Endodermal cell (in vitro differentiated cells): ENCODE data around the gene TRIO. TPM values are rescaled to one million over a fixed set of nuclear protein-coding genes. Genes with fewer than 3 reads are reported as not detected.

ENCODE experiments used
- DNase-seq: peaks from one replicate; pipeline ENCODE4 v3.0.0-alpha.2; 2017
- H3K27ac ChIP-seq: 2 replicates; pipeline ENCODE4 v1.5.1; 2013; ENCODE audit warnings: mild to moderate bottlenecking, low read depth, low read length, moderate library complexity
- H3K27me3 ChIP-seq: 2 replicates; pipeline ENCODE4 v1.6.1; 2013; ENCODE audit warnings: mild to moderate bottlenecking, low read length, moderate library complexity; ENCODE audit not compliant: insufficient read depth, control insufficient read depth, poor library complexity, severe bottlenecking
- H3K36me3 ChIP-seq: 2 replicates; pipeline ENCODE4 v1.7.0; 2013; ENCODE audit warnings: mild to moderate bottlenecking, low read length, moderate library complexity; ENCODE audit not compliant: control insufficient read depth, insufficient read depth
- H3K4me1 ChIP-seq: one replicate; pipeline ENCODE4 v1.7.0; 2013; ENCODE audit warnings: low read length; ENCODE audit not compliant: control insufficient read depth, insufficient read depth
- H3K4me3 ChIP-seq: 2 replicates; pipeline ENCODE4 v1.5.1; 2013; ENCODE audit warnings: mild to moderate bottlenecking, low read length, moderate library complexity
- H3K9ac ChIP-seq: 2 replicates; pipeline ENCODE4 v1.6.1; 2013; ENCODE audit warnings: mild to moderate bottlenecking, low read length, moderate library complexity; ENCODE audit not compliant: poor library complexity, severe bottlenecking; ENCODE audit errors: extremely low read depth
- H3K9me3 ChIP-seq: 2 replicates; pipeline ENCODE4 v1.6.1; 2013; ENCODE audit warnings: mild to moderate bottlenecking, low read length, moderate library complexity; ENCODE audit not compliant: control insufficient read depth
- H3K27ac Mint-ChIP-seq: 2 replicates; pipeline ENCODE4 v1.8.0; 2020; ENCODE audit warnings: mixed read lengths
- H3K27me3 Mint-ChIP-seq: 2 replicates; pipeline ENCODE4 v1.8.0; 2021; ENCODE audit warnings: mild to moderate bottlenecking, mixed read lengths; ENCODE audit not compliant: insufficient read depth
- H3K36me3 Mint-ChIP-seq: 2 replicates; pipeline ENCODE4 v1.8.0; 2020; ENCODE audit warnings: low read depth, mixed read lengths
- H3K4me1 Mint-ChIP-seq: 2 replicates; pipeline ENCODE4 v1.8.0; 2020; ENCODE audit warnings: mixed read lengths
- H3K4me3 Mint-ChIP-seq: 2 replicates; pipeline ENCODE4 v1.8.0; 2020; ENCODE audit warnings: mild to moderate bottlenecking, moderate library complexity, mixed read lengths
- H3K9me3 Mint-ChIP-seq: 2 replicates; pipeline ENCODE4 v1.8.0; 2020; ENCODE audit warnings: mild to moderate bottlenecking, mixed read lengths
- WGBS, 2 experiments: methylation state at CpG; one replicate each; pipeline versions ENCODE4 v1.1.5 to v1.1.7; 2013; ENCODE audit warnings: missing lambda C conversion rate in 2 of 2, mixed read lengths in 1 of 2; ENCODE audit not compliant: insufficient coverage in 1 of 2, insufficient read length in 1 of 2; 5-methylcytosine and 5-hydroxymethylcytosine counted together
- total RNA-seq, 2 donors: library from RNA; stranded (reverse); fragmentation: NEBNext Ultra II Directional in 1 of 2; extraction: Animal tissue kit (Norgen Biotek cat#: 25700) in 1 of 2; gene quantifications; 2 replicates in 1 of 2; 3 replicates in 1 of 2; pipeline ENCODE4 v1.2.1, GENCODE V29; 2021
- TF ChIP-seq, protein P1 (sequence below): fragments of 200-600 bp; sonication (generic); conservative IDR thresholded peaks from 2 replicates; pipeline ENCODE4 v1.5.0; 2021; ENCODE audit warnings: antibody characterized with exemption, mild to moderate bottlenecking

The TRIO gene
- total RNA-seq, 2 donors from 2014 or later = 88.3 to 109 TPM

DNA sequence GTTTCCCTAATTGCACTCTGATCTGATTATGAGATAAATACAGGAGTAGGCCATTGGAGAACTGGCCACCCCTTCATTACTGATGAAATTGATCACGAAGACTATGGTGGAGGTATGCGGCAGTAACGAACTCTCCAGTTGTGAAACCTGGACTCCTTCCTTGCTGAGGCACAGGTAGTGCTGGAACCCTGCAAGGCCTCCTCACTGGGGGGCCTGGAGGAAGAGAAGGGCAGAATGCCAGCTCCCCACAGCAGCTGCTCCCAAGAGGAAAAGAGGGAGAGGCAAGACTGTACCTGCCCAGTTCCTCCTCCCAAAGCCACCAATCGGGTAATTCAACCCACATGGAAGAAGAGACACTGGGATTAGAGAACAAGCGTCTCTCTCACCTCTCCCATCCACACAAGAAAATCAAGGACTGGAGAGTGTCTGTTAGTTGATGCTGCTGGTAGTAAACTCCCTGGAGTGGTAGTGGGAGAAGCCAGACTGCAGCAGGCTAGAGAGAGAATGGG lies 19.1 kb upstream of the TRIO start:
- no peak overlapping the region for H3K4me3 Mint-ChIP-seq
- Histone ChIP-seq H3K4me3 (no peak overlapping the region), H3K9ac (no peak overlapping the region), H3K27ac (no peak overlapping the region), H3K4me1 (peaks cover 6% of the 10 kb centered on the region), H3K36me3 (no peaks in the 10 kb centered on the region), H3K9me3 (no peaks in the 10 kb centered on the region), H3K27me3 (peaks cover 31% of the 10 kb centered on the region)
- no peaks in the 10 kb centered on the region for H3K9me3 Mint-ChIP-seq
- no peaks in the 10 kb centered on the region for H3K36me3 Mint-ChIP-seq
- TF ChIP-seq, protein P1, sequence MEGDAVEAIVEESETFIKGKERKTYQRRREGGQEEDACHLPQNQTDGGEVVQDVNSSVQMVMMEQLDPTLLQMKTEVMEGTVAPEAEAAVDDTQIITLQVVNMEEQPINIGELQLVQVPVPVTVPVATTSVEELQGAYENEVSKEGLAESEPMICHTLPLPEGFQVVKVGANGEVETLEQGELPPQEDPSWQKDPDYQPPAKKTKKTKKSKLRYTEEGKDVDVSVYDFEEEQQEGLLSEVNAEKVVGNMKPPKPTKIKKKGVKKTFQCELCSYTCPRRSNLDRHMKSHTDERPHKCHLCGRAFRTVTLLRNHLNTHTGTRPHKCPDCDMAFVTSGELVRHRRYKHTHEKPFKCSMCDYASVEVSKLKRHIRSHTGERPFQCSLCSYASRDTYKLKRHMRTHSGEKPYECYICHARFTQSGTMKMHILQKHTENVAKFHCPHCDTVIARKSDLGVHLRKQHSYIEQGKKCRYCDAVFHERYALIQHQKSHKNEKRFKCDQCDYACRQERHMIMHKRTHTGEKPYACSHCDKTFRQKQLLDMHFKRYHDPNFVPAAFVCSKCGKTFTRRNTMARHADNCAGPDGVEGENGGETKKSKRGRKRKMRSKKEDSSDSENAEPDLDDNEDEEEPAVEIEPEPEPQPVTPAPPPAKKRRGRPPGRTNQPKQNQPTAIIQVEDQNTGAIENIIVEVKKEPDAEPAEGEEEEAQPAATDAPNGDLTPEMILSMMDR = no peak
- DNase-seq = no peak
- no peak overlapping the region for H3K27ac Mint-ChIP-seq
- peaks cover 37% of the 10 kb centered on the region for H3K27me3 Mint-ChIP-seq
- WGBS, 2 experiments = 96 to 100% methylated on average over 3 of the region's 5 CpGs
- H3K4me1 Mint-ChIP-seq = peaks cover 10% of the 10 kb centered on the region

DNA sequence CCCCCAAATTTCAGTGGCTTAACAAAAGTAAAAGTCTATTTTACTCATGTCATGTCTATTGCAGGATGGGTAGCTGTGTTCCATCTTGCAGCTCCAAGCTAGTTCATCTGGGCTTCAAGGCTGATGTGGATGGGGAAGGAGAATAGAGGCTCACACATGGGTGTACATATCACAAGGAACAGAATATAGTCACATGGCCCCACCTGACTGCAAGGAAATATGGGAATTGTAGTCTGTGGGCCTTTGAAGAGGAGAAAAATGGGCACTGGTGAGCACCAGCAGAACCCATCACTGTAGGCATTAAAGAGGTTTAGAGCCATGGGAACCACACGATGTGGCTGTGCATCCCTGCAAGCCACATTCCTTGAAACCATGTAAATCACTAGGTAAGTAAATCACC lies 17.9 kb upstream of the TRIO start:
- Histone ChIP-seq H3K9me3 (no peaks in the 10 kb centered on the region), H3K36me3 (no peaks in the 10 kb centered on the region), H3K4me3 (no peak overlapping the region), H3K27ac (no peak overlapping the region), H3K27me3 (peaks cover 43% of the 10 kb centered on the region), H3K9ac (no peak overlapping the region), H3K4me1 (no peaks in the 10 kb centered on the region)
- Mint-ChIP-seq H3K27ac (no peak overlapping the region), H3K36me3 (no peaks in the 10 kb centered on the region), H3K4me3 (no peak overlapping the region), H3K9me3 (no peaks in the 10 kb centered on the region), H3K27me3 (peaks cover 48% of the 10 kb centered on the region), H3K4me1 (no peaks in the 10 kb centered on the region)
- 80 to 91% methylated on average over 1 of the region's 1 CpG for WGBS, 2 experiments
- TF ChIP-seq, protein P1 = no peak
- no peak for DNase-seq

- Histone ChIP-seq H3K4me1 (no peaks in the 10 kb centered on the region), H3K4me3 (no peak overlapping the region), H3K9me3 (no peaks in the 10 kb centered on the region), H3K9ac (no peak overlapping the region), H3K36me3 (no peaks in the 10 kb centered on the region), H3K27ac (no peak overlapping the region), H3K27me3 (peaks cover 67% of the 10 kb centered on the region)
- H3K4me3 Mint-ChIP-seq = no peak overlapping the region
- 61 to 66% methylated on average over 3 of the region's 3 CpGs for WGBS, 2 experiments
- H3K36me3 Mint-ChIP-seq = no peaks in the 10 kb centered on the region
- no peak overlapping the region for H3K27ac Mint-ChIP-seq
- TF ChIP-seq, protein P1 = no peak
- H3K27me3 Mint-ChIP-seq = peaks cover 65% of the 10 kb centered on the region
- no peaks in the 10 kb centered on the region for H3K9me3 Mint-ChIP-seq
- H3K4me1 Mint-ChIP-seq = no peaks in the 10 kb centered on the region
- no peak for DNase-seq
These were observed 15.6 kb upstream of the TRIO start for GRCh38 chr5:14127587-14127986.
